ENCODE results near the gene TBC1D10A. TPM values are rescaled to one million over a fixed set of nuclear protein-coding genes. Genes with fewer than 3 reads are reported as not detected.
A peak's percentile ranks its signal among the peaks of the same experiment; 100 is the strongest.

The TBC1D10A gene
- total RNA-seq, 1 experiment from 2014 or later: 12.2 TPM

GRCh38 chr22:30290342-30291057, 36.2 kb downstream of the TBC1D10A start:
- no TSS peak for BruUV-seq (replicated peaks)
- CTCF ChIA-PET: interaction anchor here (1.4 to 4.4 kb wide), 5 partner anchors 8 to 183 kb away, joined by 3 to 106 read pairs (median 45); partner anchors contain the start of genes RNF215 and TBC1D10A
- Mint-ChIP-seq H3K27me3 (ENCODE audit: insufficient read depth, unreplicated experiment) (no peaks in the 10 kb centered on the region), H3K27ac (ENCODE audit: unreplicated experiment) (no peak overlapping the region), H3K4me1 (ENCODE audit: low read depth, unreplicated experiment) (peaks cover 5% of the 10 kb centered on the region), H3K9me3 (ENCODE audit: unreplicated experiment) (no peaks in the 10 kb centered on the region), H3K4me3 (ENCODE audit: unreplicated experiment) (peak overlapping the region; percentile 81), H3K36me3 (ENCODE audit: insufficient read depth, unreplicated experiment) (peaks cover 8% of the 10 kb centered on the region)
- H3K27me3 ChIP-seq (replicated peaks; ENCODE audit: control insufficient read depth, insufficient read depth, low read length): no peaks in the 10 kb centered on the region
- intact Hi-C loops (cut with micrococcal nuclease; ENCODE audit: unreplicated experiment): no loop called here
- no peaks in the 10 kb centered on the region for H3K36me3 ChIP-seq (ENCODE audit: control insufficient read depth, insufficient read depth, low read length)
- H3K4me3 ChIP-seq (ENCODE audit: low read depth, low read length): no peak overlapping the region
- POLR2A ChIA-PET: interaction anchor here (1.4 kb wide), 1 partner anchor 36 kb away, joined by 10 read pairs; the partner anchor contains the start of gene TBC1D10A
- H3K4me1 ChIP-seq: peaks cover 4% of the 10 kb centered on the region
- DNase-seq: no peak
- no peak for TF ChIP-seq CTCF (IDR thresholded peaks at IDR 0.05; ENCODE audit: insufficient read depth in 1 of 2, low read depth in 1 of 2, low read length in 1 of 2, severe bottlenecking in 1 of 2, unreplicated experiment in 1 of 2)
- no peaks in the 10 kb centered on the region for H3K9me3 ChIP-seq

GRCh38 chr22:30289980-30290313, 36.8 kb downstream of the TBC1D10A start:
- H3K4me3 ChIP-seq (ENCODE audit: low read depth, low read length): peak overlapping the region; percentile 80
- Mint-ChIP-seq H3K27ac (ENCODE audit: unreplicated experiment) (no peak overlapping the region), H3K4me3 (ENCODE audit: unreplicated experiment) (peak overlapping the region; percentile 81), H3K4me1 (ENCODE audit: low read depth, unreplicated experiment) (peaks cover 7% of the 10 kb centered on the region), H3K36me3 (ENCODE audit: insufficient read depth, unreplicated experiment) (peaks cover 8% of the 10 kb centered on the region), H3K27me3 (ENCODE audit: insufficient read depth, unreplicated experiment) (no peaks in the 10 kb centered on the region), H3K9me3 (ENCODE audit: unreplicated experiment) (no peaks in the 10 kb centered on the region)
- H3K4me1 ChIP-seq: peaks cover 4% of the 10 kb centered on the region
- POLR2A ChIA-PET: interaction anchor here (1.4 kb wide), 1 partner anchor 37 kb away, joined by 10 read pairs; the partner anchor contains the start of gene TBC1D10A
- CTCF ChIA-PET: interaction anchor here (1.4 to 4.4 kb wide), 5 partner anchors 8 to 182 kb away, joined by 3 to 106 read pairs (median 45); partner anchors contain the start of genes RNF215 and TBC1D10A
- no peaks in the 10 kb centered on the region for H3K36me3 ChIP-seq (ENCODE audit: control insufficient read depth, insufficient read depth, low read length)
- BruUV-seq (replicated peaks): no TSS peak
- intact Hi-C loops (cut with micrococcal nuclease; ENCODE audit: unreplicated experiment): loop anchor here (1.0 to 10.0 kb wide), 5 partner anchors 8 to 195 kb away; partner anchors contain the start of gene RNF215
- H3K27me3 ChIP-seq (replicated peaks; ENCODE audit: control insufficient read depth, insufficient read depth, low read length): no peaks in the 10 kb centered on the region
- no peak for DNase-seq
- H3K9me3 ChIP-seq: no peaks in the 10 kb centered on the region
- no peak for TF ChIP-seq CTCF (IDR thresholded peaks at IDR 0.05; ENCODE audit: insufficient read depth in 1 of 2, low read depth in 1 of 2, low read length in 1 of 2, severe bottlenecking in 1 of 2, unreplicated experiment in 1 of 2)

- peak within 1 kb of the TSS; percentile 77 for H3K27ac Mint-ChIP-seq (ENCODE audit: unreplicated experiment)
- peaks cover 5% of the 10 kb centered on the region for H3K36me3 Mint-ChIP-seq (ENCODE audit: insufficient read depth, unreplicated experiment)
- CTCF ChIA-PET: interaction anchor here (0.6 to 4.4 kb wide), 11 partner anchors 9 to 182 kb away, joined by 3 to 106 read pairs (median 7); partner anchors contain the start of genes RNF215, SEC14L2 and TBC1D10A
- no peaks in the 10 kb centered on the region for H3K27me3 Mint-ChIP-seq (ENCODE audit: insufficient read depth, unreplicated experiment)
- H3K4me3 ChIP-seq (ENCODE audit: low read depth, low read length): peak within 1 kb of the TSS; percentile 80
- no peaks in the 10 kb centered on the region for H3K36me3 ChIP-seq (ENCODE audit: control insufficient read depth, insufficient read depth, low read length)
- peaks cover 4% of the 10 kb centered on the region for H3K4me1 ChIP-seq
- H3K9me3 Mint-ChIP-seq (ENCODE audit: unreplicated experiment): no peaks in the 10 kb centered on the region
- no peak for TF ChIP-seq CTCF (IDR thresholded peaks at IDR 0.05; ENCODE audit: insufficient read depth in 1 of 2, low read depth in 1 of 2, low read length in 1 of 2, severe bottlenecking in 1 of 2, unreplicated experiment in 1 of 2)
- H3K9me3 ChIP-seq: no peaks in the 10 kb centered on the region
- intact Hi-C loops (cut with micrococcal nuclease; ENCODE audit: unreplicated experiment): loop anchor here (1.0 to 10.0 kb wide), 5 partner anchors 9 to 195 kb away; partner anchors contain the start of gene RNF215
- POLR2A ChIA-PET: interaction anchor here (0.7 to 1.4 kb wide), 4 partner anchors 9 to 67 kb away, joined by 3 to 10 read pairs (median 4); partner anchors contain the start of genes CCDC157, SF3A1 and TBC1D10A
- H3K4me3 Mint-ChIP-seq (ENCODE audit: unreplicated experiment): peak within 1 kb of the TSS; percentile 81
- BruUV-seq (replicated peaks): no TSS peak
- no peaks in the 10 kb centered on the region for H3K27me3 ChIP-seq (replicated peaks; ENCODE audit: control insufficient read depth, insufficient read depth, low read length)
- DNase-seq: peak; percentile 98
- H3K4me1 Mint-ChIP-seq (ENCODE audit: low read depth, unreplicated experiment): peaks cover 11% of the 10 kb centered on the region
These were observed 37.4 kb downstream of the TBC1D10A start, which contains the start of gene CASTOR1 for GRCh38 chr22:30289141-30289979. Gene CASTOR1, minus strand, starts transcription at chr22:30289505. Its CDS starts 8 bp downstream, at chr22:30289497.

Data from Caco-2 (cell line).